ENCODE measurements around the gene TMCC1. TPM values are rescaled to one million over a fixed set of nuclear protein-coding genes. Genes with fewer than 3 reads are reported as not detected.

TMCC1 gene
- total and polyA plus RNA-seq, 2 donors (not counting 1 experiment from before 2014, with no cell fraction given) = 8.5 to 32.2 TPM

DNA sequence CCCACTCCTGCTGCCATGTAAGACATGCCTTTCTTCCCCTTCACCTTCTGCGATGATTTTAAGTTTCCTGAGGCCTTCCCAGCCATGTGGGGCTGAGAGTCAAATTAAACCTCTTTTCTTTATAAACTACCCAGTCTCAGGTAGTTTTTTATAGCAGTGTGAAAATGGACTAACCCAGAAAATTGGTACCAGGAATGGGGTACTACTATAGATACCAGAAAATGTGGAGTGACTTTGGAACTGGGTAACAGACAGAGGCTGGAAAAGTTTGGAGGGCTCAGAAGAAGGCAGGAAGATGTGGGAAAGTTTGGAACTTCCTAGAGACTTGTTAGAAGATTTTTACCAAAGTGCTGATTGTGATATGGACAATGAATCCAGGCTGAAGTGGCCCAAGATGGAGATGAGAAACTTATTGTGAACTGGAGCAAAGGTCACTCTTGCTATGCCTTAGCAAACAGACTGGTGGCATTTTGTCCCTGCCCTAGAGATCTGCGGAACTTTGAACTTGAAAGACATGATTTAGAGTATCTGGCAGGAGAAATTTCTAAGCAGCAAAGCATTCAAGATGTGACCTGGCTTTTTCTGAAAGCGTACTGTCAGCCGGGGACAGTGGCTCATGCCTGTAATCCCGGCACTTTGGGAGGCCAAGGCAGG, 52.7 kb downstream of the TMCC1 start:
- Mint-ChIP-seq H3K27me3 (no peaks in the 10 kb centered on the region), H3K27ac (no peak overlapping the region), H3K4me3 (no peak overlapping the region), H3K4me1 (no peaks in the 10 kb centered on the region), H3K9me3 (ENCODE audit: insufficient read depth) (no peaks in the 10 kb centered on the region)
- TF ChIP-seq, protein P1, sequence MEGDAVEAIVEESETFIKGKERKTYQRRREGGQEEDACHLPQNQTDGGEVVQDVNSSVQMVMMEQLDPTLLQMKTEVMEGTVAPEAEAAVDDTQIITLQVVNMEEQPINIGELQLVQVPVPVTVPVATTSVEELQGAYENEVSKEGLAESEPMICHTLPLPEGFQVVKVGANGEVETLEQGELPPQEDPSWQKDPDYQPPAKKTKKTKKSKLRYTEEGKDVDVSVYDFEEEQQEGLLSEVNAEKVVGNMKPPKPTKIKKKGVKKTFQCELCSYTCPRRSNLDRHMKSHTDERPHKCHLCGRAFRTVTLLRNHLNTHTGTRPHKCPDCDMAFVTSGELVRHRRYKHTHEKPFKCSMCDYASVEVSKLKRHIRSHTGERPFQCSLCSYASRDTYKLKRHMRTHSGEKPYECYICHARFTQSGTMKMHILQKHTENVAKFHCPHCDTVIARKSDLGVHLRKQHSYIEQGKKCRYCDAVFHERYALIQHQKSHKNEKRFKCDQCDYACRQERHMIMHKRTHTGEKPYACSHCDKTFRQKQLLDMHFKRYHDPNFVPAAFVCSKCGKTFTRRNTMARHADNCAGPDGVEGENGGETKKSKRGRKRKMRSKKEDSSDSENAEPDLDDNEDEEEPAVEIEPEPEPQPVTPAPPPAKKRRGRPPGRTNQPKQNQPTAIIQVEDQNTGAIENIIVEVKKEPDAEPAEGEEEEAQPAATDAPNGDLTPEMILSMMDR (IDR thresholded peaks at IDR 0.05) = no peak
- TF ChIP-seq EZH2 (IDR thresholded peaks at IDR 0.05; ENCODE audit: borderline replicate concordance, insufficient read depth, low read depth, low read length, poor library complexity, severe bottlenecking) = no peak
- H3K36me3 ChIP-seq (replicated peaks in 1 of 2; ENCODE audit: control extremely low read depth in 1 of 2, control insufficient read depth in 1 of 2, extremely low read depth in 1 of 2, insufficient read depth in 2 of 2, low read length in 1 of 2) = peaks cover 0 to 2% of the 10 kb centered on the region in 2 experiments
- H3K4me3 ChIP-seq (ENCODE audit: control extremely low read depth in 1 of 5, extremely low read depth in 1 of 5, insufficient read depth in 1 of 5, low read depth in 2 of 5, low read length in 4 of 5) = no peak overlapping the region
- POLR2A ChIA-PET = no interaction called here
- CTCF ChIA-PET = interaction anchor here (1.6 kb wide), 1 partner anchor 351 kb away, joined by 4 read pairs; no protein-coding TSS in a partner anchor
- no peak for ATAC-seq (ENCODE audit: low read depth)
- DNase-seq = no peak
- H3K4me2 ChIP-seq (replicated peaks; ENCODE audit: low read depth, low read length, poor library complexity, severe bottlenecking) = no peak overlapping the region
- H3K27ac ChIP-seq (ENCODE audit: low read length in 2 of 2) = no peak overlapping the region
- no peaks in the 10 kb centered on the region for H4K20me1 ChIP-seq (ENCODE audit: control insufficient read depth, insufficient read depth, low read length, poor library complexity, severe bottlenecking)
- H3K9ac ChIP-seq (ENCODE audit: low read length) = no peak overlapping the region
- H3K9me3 ChIP-seq (ENCODE audit: control extremely low read depth in 1 of 3, control insufficient read depth in 2 of 3, insufficient read depth in 1 of 3, low read length in 2 of 3) = peaks cover 0 to 10% (median 2%) of the 10 kb centered on the region in 3 donors
- no peak overlapping the region for H2AFZ ChIP-seq (ENCODE audit: insufficient read depth, low read depth, low read length, poor library complexity, severe bottlenecking)
- WGBS (ENCODE audit: insufficient coverage) = 98% methylated on average over 4 of the region's 5 CpGs
- H3K79me2 ChIP-seq (ENCODE audit: control insufficient read depth, insufficient read depth, low read length) = peaks cover 18% of the 10 kb centered on the region
- intact Hi-C loops (cut with micrococcal nuclease) = no loop called here
- H3K27me3 ChIP-seq (replicated peaks in 1 of 4; ENCODE audit: control extremely low read depth in 1 of 4, control insufficient read depth in 3 of 4, insufficient read depth in 4 of 4, low read length in 3 of 4) = no peaks in the 10 kb centered on the region
- H3K4me1 ChIP-seq (ENCODE audit: control insufficient read depth in 2 of 2, insufficient read depth in 2 of 2, low read length in 2 of 2) = no peaks in the 10 kb centered on the region

DNA sequence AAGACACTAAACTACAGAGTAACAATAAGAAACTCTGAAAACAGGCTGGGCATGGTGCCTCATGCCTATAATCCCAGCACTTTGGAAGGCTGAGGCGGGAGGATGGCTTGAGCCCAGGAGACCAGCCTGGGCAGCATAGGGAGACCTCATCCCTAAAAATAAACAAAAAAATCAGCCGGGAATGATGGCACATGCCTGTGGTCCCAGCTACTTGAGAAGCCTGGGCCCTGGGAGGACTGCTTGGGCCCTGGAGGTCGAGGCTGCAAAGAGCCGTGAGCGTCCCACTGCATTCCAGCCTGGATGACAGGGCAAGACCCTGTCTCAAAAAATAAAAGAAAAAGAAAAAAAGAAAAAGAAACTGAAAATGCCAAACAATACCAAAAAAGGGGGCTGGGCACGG, 55.4 kb downstream of the TMCC1 start:
- H3K27ac Mint-ChIP-seq = no peak overlapping the region
- no peak for ATAC-seq (ENCODE audit: low read depth)

More for the DNA sequence above, 55.4 kb downstream of the TMCC1 start:
- ChIA-PET POLR2A (no interaction called here), CTCF (no interaction called here)
- Histone ChIP-seq H3K9ac (ENCODE audit: low read length) (no peak overlapping the region), H3K9me3 (ENCODE audit: control extremely low read depth in 1 of 3, control insufficient read depth in 2 of 3, insufficient read depth in 1 of 3, low read length in 2 of 3) (peaks cover 0 to 9% (median 2%) of the 10 kb centered on the region in 3 donors), H3K79me2 (ENCODE audit: control insufficient read depth, insufficient read depth, low read length) (peaks cover 13% of the 10 kb centered on the region), H3K4me2 (replicated peaks; ENCODE audit: low read depth, low read length, poor library complexity, severe bottlenecking) (no peak overlapping the region), H3K4me1 (ENCODE audit: control insufficient read depth in 2 of 2, insufficient read depth in 2 of 2, low read length in 2 of 2) (no peaks in the 10 kb centered on the region), H3K27ac (ENCODE audit: low read length in 2 of 2) (no peak overlapping the region), H3K4me3 (ENCODE audit: control extremely low read depth in 1 of 5, extremely low read depth in 1 of 5, insufficient read depth in 1 of 5, low read depth in 2 of 5, low read length in 4 of 5) (no peak overlapping the region), H4K20me1 (ENCODE audit: control insufficient read depth, insufficient read depth, low read length, poor library complexity, severe bottlenecking) (no peaks in the 10 kb centered on the region), H3K27me3 (replicated peaks in 1 of 4; ENCODE audit: control extremely low read depth in 1 of 4, control insufficient read depth in 3 of 4, insufficient read depth in 4 of 4, low read length in 3 of 4) (no peaks in the 10 kb centered on the region), H3K36me3 (replicated peaks in 1 of 2; ENCODE audit: control extremely low read depth in 1 of 2, control insufficient read depth in 1 of 2, extremely low read depth in 1 of 2, insufficient read depth in 2 of 2, low read length in 1 of 2) (peaks cover 0 to 2% of the 10 kb centered on the region in 2 experiments), H2AFZ (ENCODE audit: insufficient read depth, low read depth, low read length, poor library complexity, severe bottlenecking) (no peak overlapping the region)
- 81% methylated on average over 3 of the region's 6 CpGs for WGBS (ENCODE audit: insufficient coverage)
- Mint-ChIP-seq H3K4me1 (no peaks in the 10 kb centered on the region), H3K4me3 (no peak overlapping the region), H3K27me3 (no peaks in the 10 kb centered on the region), H3K9me3 (ENCODE audit: insufficient read depth) (no peaks in the 10 kb centered on the region)
- DNase-seq = no peak
- TF ChIP-seq, protein P1 (IDR thresholded peaks at IDR 0.05) = no peak
- no peak for TF ChIP-seq EZH2 (IDR thresholded peaks at IDR 0.05; ENCODE audit: borderline replicate concordance, insufficient read depth, low read depth, low read length, poor library complexity, severe bottlenecking)
- intact Hi-C loops (cut with micrococcal nuclease) = no loop called here

Data from B cell (primary cell).